Mesendoderm (in vitro differentiated cells): ENCODE results near the gene ZNF157.

Experiments used
- DNase-seq: peaks from one replicate; pipeline ENCODE4 v3.0.0; 2013
- H2AK5ac ChIP-seq: 2 replicates; pipeline ENCODE4 v1.6.1; 2013; ENCODE audit warnings: low read length, inconsistent platforms
- H2BK120ac ChIP-seq: 2 replicates; pipeline ENCODE4 v1.6.1; 2013; ENCODE audit warnings: low read depth, mild to moderate bottlenecking, low read length, moderate library complexity, mixed read lengths
- H2BK15ac ChIP-seq: replicated peaks from 2 replicates; pipeline ENCODE4 v1.6.1; 2013; ENCODE audit warnings: low read depth, mild to moderate bottlenecking, moderate library complexity
- H2BK5ac ChIP-seq: 2 replicates; pipeline ENCODE4 v1.6.1; 2013; ENCODE audit warnings: low read length, inconsistent platforms
- H3K18ac ChIP-seq: 2 replicates; pipeline ENCODE4 v1.6.1; 2013; ENCODE audit warnings: mild to moderate bottlenecking, low read length, mixed read lengths
- H3K23ac ChIP-seq: one replicate; pipeline ENCODE4 v1.6.1; 2013; ENCODE audit warnings: low read length
- H3K27ac ChIP-seq: 2 replicates; pipeline ENCODE4 v1.5.1; 2013; ENCODE audit warnings: low read depth, mild to moderate bottlenecking, inconsistent platforms, low read length, moderate library complexity
- H3K27me3 ChIP-seq: 2 replicates; pipeline ENCODE4 v1.6.1; 2013; ENCODE audit warnings: low read length, control low read depth, mild to moderate bottlenecking, inconsistent platforms; ENCODE audit not compliant: insufficient read depth, poor library complexity
- H3K36me3 ChIP-seq: 2 replicates; pipeline ENCODE4 v1.6.1; 2013; ENCODE audit warnings: low read length, inconsistent platforms; ENCODE audit not compliant: control insufficient read depth, insufficient read depth
- H3K4ac ChIP-seq: one replicate; pipeline ENCODE4 v1.6.1; 2013; ENCODE audit warnings: low read depth, mild to moderate bottlenecking, low read length, moderate library complexity
- H3K4me1 ChIP-seq: 2 replicates; pipeline ENCODE4 v1.6.1; 2013; ENCODE audit warnings: low read depth, low read length, inconsistent platforms; ENCODE audit not compliant: control insufficient read depth
- H3K4me2 ChIP-seq: 2 replicates; pipeline ENCODE4 v1.6.1; 2013; ENCODE audit warnings: low read length
- H3K4me3 ChIP-seq: 2 replicates; pipeline ENCODE4 v1.5.1; 2013; ENCODE audit warnings: mild to moderate bottlenecking, low read length
- H3K56ac ChIP-seq: one replicate; pipeline ENCODE4 v1.6.1; 2013; ENCODE audit warnings: low read length
- H3K79me1 ChIP-seq: 2 replicates; pipeline ENCODE4 v1.6.1; 2013; ENCODE audit warnings: low read length, inconsistent platforms
- H3K79me2 ChIP-seq: 2 replicates; pipeline ENCODE4 v1.6.1; 2013; ENCODE audit warnings: mild to moderate bottlenecking, low read length; ENCODE audit not compliant: control insufficient read depth, insufficient read depth
- H3K9ac ChIP-seq: 2 replicates; pipeline ENCODE4 v1.6.1; 2013; ENCODE audit warnings: low read length, inconsistent platforms
- H4K5ac ChIP-seq: one replicate; pipeline ENCODE4 v1.6.1; 2013; ENCODE audit warnings: low read length
- H4K8ac ChIP-seq: one replicate; pipeline ENCODE4 v1.6.1; 2013; ENCODE audit warnings: low read depth, mild to moderate bottlenecking, control low read depth, low read length, moderate library complexity
- whole genome bisulfite sequencing: extraction: QIAGEN DNeasy Blood & Tissue Kit; methylation state at CpG from one replicate; pipeline ENCODE4 v1.1.7; 2013; ENCODE audit warnings: low lambda C conversion rate, missing lambda C conversion rate; ENCODE audit not compliant: insufficient coverage; ENCODE audit errors: extremely low coverage; 5-methylcytosine and 5-hydroxymethylcytosine counted together

ZNF157 gene

GRCh38 chrX:47358387-47359065, 11.9 kb upstream of the ZNF157 start:
- no peak for DNase-seq
- Histone ChIP-seq H3K27ac (no peak overlapping the region), H3K4me3 (no peak overlapping the region), H2BK120ac (no peak overlapping the region), H2BK5ac (no peak overlapping the region), H3K23ac (no peak overlapping the region), H2BK15ac (no peak overlapping the region), H3K79me1 (no peaks in the 10 kb centered on the region), H4K8ac (no peak overlapping the region), H3K4me1 (no peaks in the 10 kb centered on the region), H3K4ac (no peak overlapping the region), H3K56ac (no peak overlapping the region), H4K5ac (no peak overlapping the region), H2AK5ac (no peak overlapping the region), H3K9ac (no peak overlapping the region), H3K4me2 (no peak overlapping the region), H3K79me2 (no peaks in the 10 kb centered on the region), H3K36me3 (no peaks in the 10 kb centered on the region), H3K18ac (no peak overlapping the region), H3K27me3 (no peaks in the 10 kb centered on the region)
- no CpG with 5 or more reads among the region's 5 CpGs for WGBS

DNA sequence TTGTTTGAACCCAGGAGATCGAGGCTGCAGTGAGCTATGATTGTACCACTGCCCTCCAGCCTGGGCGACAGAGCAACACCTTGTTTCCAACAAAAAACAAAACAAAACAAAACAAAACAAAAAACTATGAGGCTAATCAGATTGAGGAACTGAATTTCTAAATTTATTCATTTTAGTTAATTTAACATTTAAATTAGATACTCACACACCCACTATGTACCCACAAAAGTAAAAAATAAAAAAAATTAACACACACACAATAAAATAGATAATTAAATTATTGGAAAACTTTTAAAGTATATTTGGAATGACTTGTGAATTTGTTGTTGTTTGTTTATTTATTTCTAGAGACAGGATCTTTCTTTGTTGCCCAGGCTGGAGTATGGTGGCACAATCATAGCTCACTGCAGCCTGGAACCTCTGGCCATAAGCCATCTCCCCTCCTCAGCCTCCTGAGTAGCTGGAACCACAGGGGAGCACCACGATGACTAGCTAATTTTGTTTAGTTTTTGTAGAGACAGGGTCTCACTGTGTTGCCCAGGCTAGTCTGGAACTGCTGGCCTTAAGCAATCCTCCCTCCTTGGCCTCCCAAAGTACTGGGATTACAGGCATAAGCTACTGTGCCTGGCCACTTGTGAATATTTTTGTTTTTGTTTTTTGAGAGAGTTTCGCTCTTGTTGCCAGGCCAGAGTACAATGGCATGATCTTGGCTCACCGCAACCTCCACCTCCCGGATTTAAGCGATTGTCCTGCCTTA, 9.8 kb upstream of the ZNF157 start:
- no peak overlapping the region for H4K5ac ChIP-seq
- no peaks in the 10 kb centered on the region for H3K79me2 ChIP-seq
- no peak overlapping the region for H4K8ac ChIP-seq
- H2BK5ac ChIP-seq = no peak overlapping the region
- no peak overlapping the region for H3K9ac ChIP-seq
- no peaks in the 10 kb centered on the region for H3K79me1 ChIP-seq
- H3K27me3 ChIP-seq = no peaks in the 10 kb centered on the region
- H3K27ac ChIP-seq = no peak overlapping the region
- no peaks in the 10 kb centered on the region for H3K36me3 ChIP-seq
- no CpG with 5 or more reads among the region's 7 CpGs for WGBS
- H3K4me3 ChIP-seq = no peak overlapping the region
- H2BK15ac ChIP-seq = no peak overlapping the region
- no peak for DNase-seq
- H3K4me1 ChIP-seq = no peaks in the 10 kb centered on the region
- no peak overlapping the region for H3K56ac ChIP-seq
- no peak overlapping the region for H3K18ac ChIP-seq
- H2BK120ac ChIP-seq = no peak overlapping the region
- no peak overlapping the region for H3K23ac ChIP-seq
- H3K4ac ChIP-seq = no peak overlapping the region
- H3K4me2 ChIP-seq = no peak overlapping the region
- no peak overlapping the region for H2AK5ac ChIP-seq

DNA sequence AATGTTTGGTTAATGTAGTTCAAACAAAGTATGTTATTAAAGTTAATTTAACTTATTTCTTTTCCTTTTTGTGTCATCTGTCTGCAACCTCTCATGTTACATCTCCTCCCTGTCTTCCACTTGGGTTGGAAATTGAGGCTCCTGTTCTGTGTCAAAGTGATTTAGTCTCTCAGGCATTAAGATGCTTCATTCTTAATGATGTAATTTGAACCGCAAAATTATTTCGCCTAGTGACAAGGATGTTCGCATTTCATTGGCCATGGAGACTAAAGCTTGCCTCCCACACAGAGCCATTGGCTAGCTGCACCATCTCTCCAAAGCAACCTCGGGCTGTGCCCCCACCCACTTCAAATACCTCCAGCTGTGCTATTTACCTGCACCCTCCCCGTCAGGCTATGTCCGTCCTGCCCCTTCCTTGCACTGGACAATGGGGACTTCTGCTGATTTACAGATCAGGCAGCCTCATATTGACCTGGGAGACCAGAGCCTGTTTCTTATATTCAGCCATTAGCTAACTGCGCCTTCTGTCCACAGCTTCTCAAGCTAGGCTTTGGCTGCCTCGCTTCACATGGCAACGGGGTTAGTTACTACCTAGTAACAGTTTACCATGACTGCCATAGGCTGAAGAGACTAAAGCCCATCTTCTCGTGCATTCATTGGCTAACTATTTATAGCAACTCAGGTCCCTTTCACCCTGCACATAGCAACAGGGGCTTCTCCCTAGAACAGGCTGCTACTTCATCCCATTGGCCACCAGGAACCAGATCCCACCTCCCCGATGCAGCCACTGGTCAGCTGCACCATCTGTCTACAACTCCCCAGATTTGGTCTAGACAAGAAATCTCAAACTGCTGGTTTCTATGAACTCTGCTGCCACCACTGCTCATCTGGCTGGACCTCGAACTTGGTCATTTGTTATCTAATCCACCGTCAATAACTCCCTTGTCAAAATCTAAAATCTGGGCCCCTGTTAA, 8.6 kb upstream of the ZNF157 start:
- Histone ChIP-seq H3K4ac (peak overlapping the region; percentile 36), H2BK5ac (no peak overlapping the region), H3K4me2 (peak overlapping the region; percentile 60), H4K5ac (no peak overlapping the region), H4K8ac (no peak overlapping the region), H3K9ac (no peak overlapping the region), H3K4me3 (peak overlapping the region; percentile 43), H3K23ac (no peak overlapping the region), H3K79me2 (no peaks in the 10 kb centered on the region), H2AK5ac (no peak overlapping the region), H2BK120ac (no peak overlapping the region), H3K79me1 (no peaks in the 10 kb centered on the region), H2BK15ac (no peak overlapping the region), H3K36me3 (no peaks in the 10 kb centered on the region), H3K27me3 (no peaks in the 10 kb centered on the region), H3K56ac (peak overlapping the region; percentile 60), H3K4me1 (no peaks in the 10 kb centered on the region), H3K27ac (peak overlapping the region; percentile 27), H3K18ac (no peak overlapping the region)
- peak; percentile 98 for DNase-seq
- WGBS = no CpG with 5 or more reads among the region's 13 CpGs

GRCh38 chrX:47366041-47366722, 4.2 kb upstream of the ZNF157 start:
- no peak overlapping the region for H2BK5ac ChIP-seq
- DNase-seq = peak; percentile 89

DNA sequence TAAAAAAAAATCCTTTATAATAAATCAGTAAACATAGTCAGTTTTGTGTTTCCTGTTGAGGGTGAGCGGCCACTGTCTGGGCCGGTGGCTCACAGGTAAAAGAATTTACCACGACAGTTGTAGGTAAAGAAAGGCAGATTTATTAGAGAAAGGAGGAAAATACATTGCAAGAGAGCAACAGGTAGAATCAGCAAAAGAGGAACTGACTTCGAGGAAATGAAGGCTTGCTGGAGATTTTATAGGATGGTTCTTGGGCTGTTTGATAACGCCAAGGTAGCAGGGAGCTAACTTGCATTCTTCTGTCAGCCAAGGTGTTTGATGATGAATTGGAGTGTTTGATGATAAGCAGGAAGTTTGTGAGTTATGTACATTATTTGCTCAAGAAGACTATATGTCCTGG, 2.8 kb downstream of the ZNF157 start:
- Histone ChIP-seq H3K36me3 (no peaks in the 10 kb centered on the region), H2BK15ac (no peak overlapping the region), H4K8ac (no peak overlapping the region), H4K5ac (no peak overlapping the region), H3K79me2 (no peaks in the 10 kb centered on the region), H3K4me3 (no peak overlapping the region), H3K18ac (no peak overlapping the region), H3K4me2 (no peak overlapping the region), H3K23ac (no peak overlapping the region), H3K27me3 (no peaks in the 10 kb centered on the region), H3K56ac (no peak overlapping the region), H2BK120ac (no peak overlapping the region), H3K79me1 (no peaks in the 10 kb centered on the region), H3K9ac (no peak overlapping the region), H2AK5ac (no peak overlapping the region), H3K27ac (no peak overlapping the region), H2BK5ac (no peak overlapping the region), H3K4ac (no peak overlapping the region), H3K4me1 (no peaks in the 10 kb centered on the region)
- DNase-seq = no peak
- no CpG with 5 or more reads among the region's 5 CpGs for WGBS

More at GRCh38 chrX:47366041-47366722, 4.2 kb upstream of the ZNF157 start:
- Histone ChIP-seq H3K36me3 (no peaks in the 10 kb centered on the region), H3K79me2 (no peaks in the 10 kb centered on the region), H3K4me1 (no peaks in the 10 kb centered on the region), H3K27me3 (no peaks in the 10 kb centered on the region), H4K8ac (no peak overlapping the region), H3K4ac (no peak overlapping the region), H2BK120ac (no peak overlapping the region), H2AK5ac (no peak overlapping the region), H3K27ac (no peak overlapping the region), H3K79me1 (no peaks in the 10 kb centered on the region), H3K4me3 (peak overlapping the region; percentile 20), H2BK15ac (no peak overlapping the region), H4K5ac (no peak overlapping the region), H3K9ac (peak overlapping the region; percentile 13), H3K23ac (no peak overlapping the region), H3K56ac (peak overlapping the region; percentile 60), H3K18ac (no peak overlapping the region), H3K4me2 (peak overlapping the region; percentile 57)
- WGBS = no CpG with 5 or more reads among the region's 32 CpGs
